Activated CD8-positive, alpha-beta T cell treated with anti-CD3 and anti-CD28 coated beads for 36 hours (primary cell): ENCODE data around the gene WNT3. TPM values are rescaled to one million over a fixed set of nuclear protein-coding genes. Genes with fewer than 3 reads are reported as not detected.

Experiments
- ATAC-seq: fragments of 200-7000 bp; cut with Tn5 transposase; one replicate; pipeline ENCODE4 v1.10.0; 2021; ENCODE audit warnings: mild to moderate bottlenecking, moderate library complexity
- CTCF ChIA-PET: fragments of 350-600 bp; sonication (Branson Sonifier 250); formaldehyde crosslinking; loops from one replicate; lab custom pipeline; 2021; ENCODE audit warnings: antibody characterized with exemption; lab: Charles Lee
- POLR2A ChIA-PET: fragments of 350-600 bp; sonication (Branson Sonifier 250); formaldehyde crosslinking; loops from one replicate; lab custom pipeline; 2021; ENCODE audit warnings: antibody characterized with exemption; lab: Charles Lee
- DNase-seq: peaks from one replicate; pipeline ENCODE4 v3.0.0-alpha.2; 2020
- H3K27ac Mint-ChIP-seq: one replicate; pipeline ENCODE4 v1.8.0; 2021; ENCODE audit warnings: mild to moderate bottlenecking, mixed read lengths
- H3K27me3 Mint-ChIP-seq: one replicate; pipeline ENCODE4 v1.8.0; 2021; ENCODE audit warnings: mixed read lengths
- H3K36me3 Mint-ChIP-seq: one replicate; pipeline ENCODE4 v1.8.0; 2021; ENCODE audit warnings: low read depth, mixed read lengths
- H3K4me1 Mint-ChIP-seq: one replicate; pipeline ENCODE4 v1.8.0; 2021; ENCODE audit warnings: low read depth, mixed read lengths
- H3K4me3 Mint-ChIP-seq: one replicate; pipeline ENCODE4 v1.8.0; 2021; ENCODE audit warnings: mild to moderate bottlenecking, moderate library complexity, mixed read lengths
- H3K9me3 Mint-ChIP-seq: one replicate; pipeline ENCODE4 v1.8.0; 2021; ENCODE audit warnings: mixed read lengths
- intact Hi-C: fragments of 100-400 bp; cut with micrococcal nuclease; formaldehyde crosslinking; loops from one replicate; pipeline ENCODE4 v1.10.0; 2022
- total RNA-seq, 2 experiments: library from RNA; stranded (reverse); gene quantifications; one replicate each; pipeline ENCODE4 v1.2.3, GENCODE V29; 2021
- TF ChIP-seq, protein P1 (sequence below): fragments of 200-600 bp; IDR thresholded peaks from one replicate; pipeline ENCODE4 v1.8.0; 2022; ENCODE audit warnings: antibody characterized with exemption, mild to moderate bottlenecking

Gene WNT3
- total RNA-seq, 2 experiments from 2014 or later = 0.09 TPM; not detected in 1

DNA sequence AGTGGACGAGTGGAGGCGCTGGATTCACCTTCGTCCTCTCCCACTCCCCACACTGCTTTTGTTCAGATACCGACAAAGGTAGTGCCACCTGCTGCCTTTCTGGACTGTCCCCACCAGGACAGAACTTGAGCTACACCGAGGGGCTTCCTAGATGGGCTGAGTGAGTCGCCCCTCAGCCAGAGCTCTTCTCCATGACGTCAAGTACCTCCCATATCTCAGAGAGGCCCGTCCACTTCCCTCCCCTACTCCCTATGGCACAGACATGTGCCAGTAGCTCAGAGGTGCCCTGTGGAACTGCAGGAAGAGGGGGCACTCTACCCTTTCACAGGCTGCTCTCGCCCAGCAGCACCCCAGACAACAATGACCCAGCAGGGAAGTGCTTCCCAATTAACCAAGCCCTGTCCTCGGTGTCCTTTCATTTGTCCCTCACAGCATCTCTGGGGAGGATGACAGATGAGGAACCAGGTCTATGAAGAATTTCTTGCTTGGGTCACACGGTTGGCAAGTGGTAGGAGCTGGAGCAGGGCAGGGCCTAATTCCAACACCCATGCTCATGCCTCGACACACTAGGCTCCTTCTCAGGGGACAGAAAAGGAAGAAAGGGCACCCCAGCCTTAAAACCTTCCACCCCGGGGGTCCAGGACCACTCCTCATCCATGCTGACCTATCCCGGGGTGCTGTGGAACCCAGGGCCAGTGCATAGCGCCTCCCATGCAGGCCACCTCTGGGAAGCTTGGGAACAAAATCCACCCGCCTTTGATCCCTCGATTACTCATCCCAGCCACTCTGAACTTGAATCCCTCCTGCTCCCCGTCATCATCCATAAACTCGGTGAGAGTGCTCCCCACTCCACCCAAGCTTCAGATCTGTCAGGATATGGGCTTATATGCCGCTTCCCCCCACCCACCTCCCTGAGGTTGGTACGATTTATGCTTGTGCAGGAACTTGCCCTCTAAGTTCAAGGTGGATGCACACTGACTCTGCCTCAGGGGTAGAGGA lies 51.7 kb downstream of the WNT3 start:
- ATAC-seq (no peak), DNase-seq (no peak)
- POLR2A ChIA-PET = interaction anchor here (1.0 kb wide), 1 partner anchor 10 kb away, joined by 3 read pairs; no protein-coding TSS in a partner anchor
- H3K4me3 Mint-ChIP-seq = no peak overlapping the region
- peaks cover 10% of the 10 kb centered on the region for H3K27me3 Mint-ChIP-seq
- CTCF ChIA-PET = no interaction called here
- no peak overlapping the region for H3K27ac Mint-ChIP-seq
- H3K36me3 Mint-ChIP-seq = no peaks in the 10 kb centered on the region
- TF ChIP-seq, protein P1, sequence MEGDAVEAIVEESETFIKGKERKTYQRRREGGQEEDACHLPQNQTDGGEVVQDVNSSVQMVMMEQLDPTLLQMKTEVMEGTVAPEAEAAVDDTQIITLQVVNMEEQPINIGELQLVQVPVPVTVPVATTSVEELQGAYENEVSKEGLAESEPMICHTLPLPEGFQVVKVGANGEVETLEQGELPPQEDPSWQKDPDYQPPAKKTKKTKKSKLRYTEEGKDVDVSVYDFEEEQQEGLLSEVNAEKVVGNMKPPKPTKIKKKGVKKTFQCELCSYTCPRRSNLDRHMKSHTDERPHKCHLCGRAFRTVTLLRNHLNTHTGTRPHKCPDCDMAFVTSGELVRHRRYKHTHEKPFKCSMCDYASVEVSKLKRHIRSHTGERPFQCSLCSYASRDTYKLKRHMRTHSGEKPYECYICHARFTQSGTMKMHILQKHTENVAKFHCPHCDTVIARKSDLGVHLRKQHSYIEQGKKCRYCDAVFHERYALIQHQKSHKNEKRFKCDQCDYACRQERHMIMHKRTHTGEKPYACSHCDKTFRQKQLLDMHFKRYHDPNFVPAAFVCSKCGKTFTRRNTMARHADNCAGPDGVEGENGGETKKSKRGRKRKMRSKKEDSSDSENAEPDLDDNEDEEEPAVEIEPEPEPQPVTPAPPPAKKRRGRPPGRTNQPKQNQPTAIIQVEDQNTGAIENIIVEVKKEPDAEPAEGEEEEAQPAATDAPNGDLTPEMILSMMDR = no peak
- H3K4me1 Mint-ChIP-seq = peaks cover 11% of the 10 kb centered on the region
- intact Hi-C loops = no loop called here
- no peaks in the 10 kb centered on the region for H3K9me3 Mint-ChIP-seq

DNA sequence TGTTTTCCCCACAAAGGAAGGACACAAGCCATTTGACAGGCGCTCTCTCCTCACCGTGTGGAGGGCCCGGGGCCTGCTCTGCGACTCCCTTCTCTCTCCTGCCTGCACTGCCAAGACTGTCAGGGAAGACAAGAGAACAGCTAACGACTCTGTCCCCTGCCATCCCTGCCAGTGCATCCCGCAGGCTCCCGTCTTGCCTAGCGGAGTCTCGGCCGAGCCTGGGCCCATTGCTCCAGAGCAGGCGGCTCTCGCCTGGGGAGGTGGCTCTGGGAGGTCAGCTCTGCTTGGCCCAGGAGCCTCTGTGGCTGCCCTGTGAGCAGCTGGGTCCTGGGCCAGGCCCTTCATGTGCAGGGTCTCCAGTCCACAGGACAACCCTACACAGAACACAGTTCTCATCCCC lies 53.0 kb downstream of the WNT3 start:
- ChIA-PET POLR2A (no interaction called here), CTCF (no interaction called here)

DNA sequence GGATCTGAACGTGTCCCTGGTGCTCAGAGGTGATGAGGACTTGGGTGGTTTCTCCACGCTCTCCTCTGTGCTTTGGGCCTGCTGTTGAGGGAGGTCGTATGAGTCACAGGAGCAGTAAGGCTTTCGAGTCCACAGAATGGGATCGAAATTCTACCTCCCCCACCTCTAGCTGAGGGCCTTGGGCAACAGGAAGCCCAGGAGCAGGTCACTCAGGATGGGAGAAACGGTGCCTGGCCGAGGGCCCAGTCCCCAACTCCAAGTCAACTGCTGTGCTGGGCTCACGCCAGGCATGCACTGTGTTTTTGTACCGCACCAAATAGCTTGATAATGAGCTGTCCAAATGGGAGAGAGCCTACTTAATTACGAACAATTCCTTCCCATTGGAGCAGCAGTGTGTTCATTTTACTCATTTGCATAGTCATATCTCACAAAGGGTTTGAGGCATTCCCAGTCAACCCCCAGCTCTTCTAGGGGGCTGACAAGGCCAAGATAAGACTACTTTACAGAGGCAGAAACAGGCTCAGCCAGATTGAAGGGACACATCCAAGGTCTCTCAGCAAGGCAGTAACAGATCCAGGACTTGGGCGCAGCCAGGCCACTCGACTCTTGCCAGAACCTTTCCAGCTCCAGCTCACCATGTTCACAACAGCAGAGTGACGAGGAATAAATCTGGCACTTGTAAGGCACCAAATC lies 53.6 kb downstream of the WNT3 start:
- Mint-ChIP-seq H3K4me3 (no peak overlapping the region), H3K9me3 (no peaks in the 10 kb centered on the region), H3K27ac (no peak overlapping the region), H3K27me3 (peaks cover 2% of the 10 kb centered on the region), H3K4me1 (peaks cover 2% of the 10 kb centered on the region), H3K36me3 (no peaks in the 10 kb centered on the region)
- intact Hi-C loops = no loop called here
- ChIA-PET POLR2A (no interaction called here), CTCF (no interaction called here)
- ATAC-seq = no peak
- TF ChIP-seq, protein P1 = no peak
- DNase-seq = no peak

More for the DNA sequence above, 53.0 kb downstream of the WNT3 start:
- intact Hi-C loops = no loop called here
- peaks cover 8% of the 10 kb centered on the region for H3K4me1 Mint-ChIP-seq
- H3K4me3 Mint-ChIP-seq = no peak overlapping the region
- no peaks in the 10 kb centered on the region for H3K36me3 Mint-ChIP-seq
- H3K27me3 Mint-ChIP-seq = peaks cover 6% of the 10 kb centered on the region
- ATAC-seq (no peak), DNase-seq (no peak)
- no peaks in the 10 kb centered on the region for H3K9me3 Mint-ChIP-seq
- no peak overlapping the region for H3K27ac Mint-ChIP-seq
- TF ChIP-seq, protein P1 = no peak

DNA sequence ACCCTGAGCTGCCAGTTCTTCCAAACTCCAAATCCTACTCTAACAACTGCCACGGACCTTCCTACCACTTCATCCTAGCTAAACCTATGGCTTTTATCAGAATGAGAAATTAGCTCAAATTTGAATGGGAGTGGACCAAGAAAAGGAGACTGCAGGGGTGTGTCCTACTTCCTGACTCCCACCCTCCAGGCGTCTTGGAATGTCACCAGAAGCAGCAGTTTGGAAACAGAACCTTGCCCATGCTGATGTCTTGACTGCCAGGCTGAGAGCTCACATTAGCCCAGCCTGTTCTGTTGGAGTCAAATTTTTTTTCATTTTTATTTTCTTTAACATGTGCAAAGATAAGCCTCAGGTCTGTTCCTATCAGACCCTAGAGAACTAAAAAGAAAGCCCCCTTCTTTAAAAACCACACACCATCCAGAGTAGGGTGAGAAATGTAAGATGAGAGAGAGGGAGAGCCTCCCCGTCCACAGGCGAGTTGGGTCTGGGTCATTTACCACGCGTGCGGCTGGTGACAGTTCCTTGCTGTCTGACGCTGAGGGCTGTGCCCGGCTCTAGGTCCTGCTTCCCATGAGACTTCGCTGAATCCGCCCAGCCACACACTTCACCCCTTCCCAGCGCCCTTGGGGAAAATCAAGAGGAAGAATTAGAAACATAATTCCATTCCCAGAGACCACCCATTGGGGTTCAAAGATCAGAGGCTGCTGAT lies 54.3 kb downstream of the WNT3 start:
- CTCF ChIA-PET = no interaction called here
- POLR2A ChIA-PET = no interaction called here
- Mint-ChIP-seq H3K9me3 (no peaks in the 10 kb centered on the region), H3K4me1 (no peaks in the 10 kb centered on the region), H3K27ac (no peak overlapping the region), H3K36me3 (no peaks in the 10 kb centered on the region), H3K27me3 (no peaks in the 10 kb centered on the region), H3K4me3 (no peak overlapping the region)
- intact Hi-C loops = no loop called here
- DNase-seq (no peak), ATAC-seq (no peak)
- TF ChIP-seq, protein P1 = no peak
